Bronchial epithelial cell (primary cell): ENCODE measurements around the gene TENM4. TPM values are rescaled to one million over a fixed set of nuclear protein-coding genes. Genes with fewer than 3 reads are reported as not detected.
A peak's percentile ranks its signal among the peaks of the same experiment; 100 is the strongest.

Source experiments
- DNase-seq: peaks from one replicate; pipeline ENCODE4 v3.0.0-alpha.2; 2010; ENCODE audit warnings: low read depth
- FAIRE-seq: peaks from 2 replicates; lab custom pipeline; 2011; peaks lifted over from hg19 to GRCh38; lab: Jason Lieb, UNC
- H3K27me3 ChIP-seq: 2 replicates; pipeline ENCODE4 v1.5.1; 2011; ENCODE audit warnings: low read length; ENCODE audit not compliant: control insufficient read depth, insufficient read depth
- H3K36me3 ChIP-seq: 2 replicates; pipeline ENCODE4 v1.5.1; 2011; ENCODE audit warnings: low read length; ENCODE audit not compliant: control insufficient read depth, insufficient read depth
- H3K4me3 ChIP-seq: 2 replicates; pipeline ENCODE4 v1.5.1; 2011; ENCODE audit warnings: mild to moderate bottlenecking, low read depth, low read length, control low read depth
- CTCF ChIP-seq: IDR thresholded peaks from 2 replicates; pipeline ENCODE4 v1.5.1; 2011; ENCODE audit warnings: mild to moderate bottlenecking, moderate library complexity, low read length, control low read depth, inconsistent platforms; ENCODE audit not compliant: insufficient read depth, severe bottlenecking
- total RNA-seq: library from RNA; depleted of rRNA; stranded (reverse); fragments of >200 nt; gene quantifications from 2 replicates; pipeline ENCODE4 v1.2.1, GENCODE V29; 2014

The TENM4 gene
- total RNA-seq, 1 donor from 2014 or later: 6.1 TPM

DNA sequence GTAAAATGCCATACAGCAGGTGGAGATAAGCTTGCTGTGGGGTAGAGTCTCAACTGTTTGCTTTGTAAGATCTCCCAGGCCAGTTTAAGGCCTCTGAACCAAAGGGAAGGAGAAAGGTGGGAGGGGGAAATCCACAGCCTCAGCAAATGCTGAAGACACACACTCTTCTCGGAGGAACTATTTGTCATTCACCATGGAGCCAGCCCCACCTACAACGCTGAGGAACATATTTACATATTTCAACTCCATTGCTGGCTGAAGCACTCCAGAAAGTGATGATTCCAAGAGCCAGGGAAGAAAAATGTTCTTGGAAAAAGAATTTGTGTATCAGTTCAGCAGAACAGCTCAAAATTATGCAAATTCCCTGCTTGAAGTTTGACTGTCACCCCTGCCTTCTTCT, 6.5 kb downstream of the TENM4 start:
- H3K4me3 ChIP-seq: no peak overlapping the region
- H3K36me3 ChIP-seq: no peaks in the 10 kb centered on the region
- TF ChIP-seq CTCF: no peak
- no peaks in the 10 kb centered on the region for H3K27me3 ChIP-seq
- FAIRE-seq (peak; percentile 86), DNase-seq (no peak)

DNA sequence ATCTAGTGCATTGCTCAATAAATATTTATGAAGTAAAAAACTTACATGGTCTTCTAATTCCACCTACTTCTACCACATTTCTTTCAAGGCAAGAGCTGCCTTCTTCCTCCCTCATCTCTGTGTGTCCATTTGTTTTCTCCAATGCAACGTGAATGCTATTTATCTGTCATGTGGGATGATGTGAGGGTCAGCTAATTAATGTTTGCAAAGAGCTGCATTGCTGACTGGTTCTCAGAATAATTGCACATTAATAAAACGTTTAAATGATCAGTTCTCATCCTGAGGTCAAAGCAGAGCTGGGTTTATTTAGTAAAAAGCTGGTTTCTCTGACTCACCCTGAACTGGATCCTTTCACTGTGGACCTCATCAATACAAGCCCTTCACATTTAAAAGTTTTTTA, 8.7 kb downstream of the TENM4 start:
- DNase-seq (no peak), FAIRE-seq (no peak)
- Histone ChIP-seq H3K36me3 (no peaks in the 10 kb centered on the region), H3K27me3 (no peaks in the 10 kb centered on the region), H3K4me3 (no peak overlapping the region)
- no peak for TF ChIP-seq CTCF

DNA sequence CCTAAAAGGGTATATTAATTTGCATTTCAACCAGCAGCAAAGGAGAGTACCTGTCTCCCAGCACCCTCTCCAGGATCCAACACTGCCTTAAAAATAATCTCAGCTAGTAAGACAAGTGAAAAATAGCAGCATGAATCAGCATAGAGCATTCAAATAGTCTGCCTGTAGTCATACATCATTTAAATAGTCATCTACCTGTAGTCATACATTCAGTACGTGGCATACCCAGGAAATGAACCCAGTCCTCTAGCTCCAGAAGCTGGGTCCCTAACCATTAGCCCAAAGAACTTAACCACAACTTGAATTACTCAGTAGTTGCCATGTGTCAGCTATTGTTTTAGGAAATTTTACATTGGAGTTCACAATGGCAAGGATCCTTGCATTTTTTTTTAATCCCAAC, 9.3 kb downstream of the TENM4 start:
- TF ChIP-seq CTCF: no peak
- no peaks in the 10 kb centered on the region for H3K27me3 ChIP-seq
- DNase-seq: peak; percentile 95
- H3K4me3 ChIP-seq: no peak overlapping the region
- FAIRE-seq: no peak
- H3K36me3 ChIP-seq: no peaks in the 10 kb centered on the region

GRCh38 chr11:79430280-79430679, 10.6 kb downstream of the TENM4 start:
- H3K36me3 ChIP-seq: no peaks in the 10 kb centered on the region
- H3K27me3 ChIP-seq: no peaks in the 10 kb centered on the region
- no peak for TF ChIP-seq CTCF
- FAIRE-seq: no peak
- DNase-seq: no peak
- no peak overlapping the region for H3K4me3 ChIP-seq

DNA sequence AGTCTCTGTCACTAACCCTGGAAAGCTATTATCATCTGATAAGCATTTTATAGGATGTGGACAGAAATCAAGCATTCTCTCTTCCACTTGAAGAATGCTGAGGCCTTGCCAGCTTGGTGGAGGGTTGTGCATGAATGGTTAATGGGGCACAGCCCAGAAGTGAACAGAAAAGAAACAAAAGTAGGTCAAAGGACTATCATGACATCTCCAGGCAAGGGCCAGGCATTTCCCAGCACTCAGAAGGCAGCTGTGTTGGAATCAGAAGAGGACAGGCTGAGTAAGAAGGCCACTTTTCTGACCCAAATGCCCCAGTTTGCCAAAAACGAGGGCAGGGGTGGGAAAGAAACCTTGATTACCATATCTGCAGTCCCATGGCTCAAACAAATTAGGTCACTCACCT, 12.4 kb downstream of the TENM4 start:
- Histone ChIP-seq H3K27me3 (no peaks in the 10 kb centered on the region), H3K36me3 (no peaks in the 10 kb centered on the region), H3K4me3 (no peak overlapping the region)
- FAIRE-seq (no peak), DNase-seq (no peak)
- no peak for TF ChIP-seq CTCF

- no peaks in the 10 kb centered on the region for H3K36me3 ChIP-seq
- TF ChIP-seq CTCF: no peak
- no peak for FAIRE-seq
These were observed 13.1 kb downstream of the TENM4 start for GRCh38 chr11:79427611-79428327.

More at GRCh38 chr11:79427611-79428327, 13.1 kb downstream of the TENM4 start:
- Histone ChIP-seq H3K27me3 (no peaks in the 10 kb centered on the region), H3K4me3 (no peak overlapping the region)
- no peak for DNase-seq
